Fibroblast of peridontal ligament (primary cell): ENCODE measurements around the gene ARHGEF28.
A peak's percentile ranks its signal among the peaks of the same experiment; 100 is the strongest.

Source experiments
- DNase-seq: peaks from one replicate; pipeline ENCODE4 v3.0.0-alpha.2; 2010; ENCODE audit errors: extremely low read depth

The ARHGEF28 gene

GRCh38 chr5:73735032-73735734, 109.2 kb downstream of the ARHGEF28 start:
- no peak for DNase-seq

DNA sequence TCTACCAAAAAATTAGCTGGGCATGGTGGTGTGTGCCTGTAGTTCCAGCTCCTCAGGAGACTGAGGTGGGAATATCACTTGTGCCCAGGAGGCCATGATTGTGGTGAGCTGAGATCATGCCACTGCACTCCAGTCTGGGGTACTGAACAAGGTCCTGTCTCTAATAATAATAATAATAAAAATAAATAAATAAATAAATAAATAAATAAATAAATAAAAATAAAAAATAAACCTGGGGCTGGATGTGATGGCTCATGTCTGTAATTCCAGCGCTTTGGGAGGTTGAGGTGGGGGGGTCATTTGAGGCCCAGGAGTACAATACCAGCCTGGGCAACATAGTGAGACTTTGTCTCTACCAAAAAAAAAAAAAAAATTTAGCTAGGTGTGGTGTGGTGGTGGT, 113.7 kb downstream of the ARHGEF28 start:
- DNase-seq, result no peak

- no peak for DNase-seq
Measured at GRCh38 chr5:73740274-73740790, 114.3 kb downstream of the ARHGEF28 start.

GRCh38 chr5:73743161-73743560, 117.2 kb downstream of the ARHGEF28 start:
- peak; percentile 22 for DNase-seq

DNA sequence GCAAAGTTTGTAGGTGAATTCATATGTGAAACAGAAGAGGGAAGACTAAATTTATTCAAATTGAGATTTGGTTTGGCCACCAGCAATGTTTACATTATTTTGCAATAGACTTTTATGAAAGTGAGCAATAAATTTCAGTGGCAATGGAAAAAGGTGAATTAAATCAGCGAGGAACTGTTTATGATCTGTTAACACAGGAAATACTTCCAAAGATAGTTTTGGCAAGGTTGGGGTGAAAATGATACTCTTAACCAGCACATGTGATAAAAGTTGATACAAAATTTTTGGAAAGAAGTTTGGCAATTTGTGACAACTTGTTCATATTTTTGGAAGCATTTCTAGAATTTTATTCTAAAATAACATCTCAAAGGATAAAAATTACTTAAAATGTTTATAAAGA, 119.8 kb downstream of the ARHGEF28 start:
- DNase-seq, result no peak

- DNase-seq, result no peak
Measured at GRCh38 chr5:73746608-73747007, 120.6 kb downstream of the ARHGEF28 start.

GRCh38 chr5:73747696-73748380, 121.8 kb downstream of the ARHGEF28 start:
- no peak for DNase-seq

DNA sequence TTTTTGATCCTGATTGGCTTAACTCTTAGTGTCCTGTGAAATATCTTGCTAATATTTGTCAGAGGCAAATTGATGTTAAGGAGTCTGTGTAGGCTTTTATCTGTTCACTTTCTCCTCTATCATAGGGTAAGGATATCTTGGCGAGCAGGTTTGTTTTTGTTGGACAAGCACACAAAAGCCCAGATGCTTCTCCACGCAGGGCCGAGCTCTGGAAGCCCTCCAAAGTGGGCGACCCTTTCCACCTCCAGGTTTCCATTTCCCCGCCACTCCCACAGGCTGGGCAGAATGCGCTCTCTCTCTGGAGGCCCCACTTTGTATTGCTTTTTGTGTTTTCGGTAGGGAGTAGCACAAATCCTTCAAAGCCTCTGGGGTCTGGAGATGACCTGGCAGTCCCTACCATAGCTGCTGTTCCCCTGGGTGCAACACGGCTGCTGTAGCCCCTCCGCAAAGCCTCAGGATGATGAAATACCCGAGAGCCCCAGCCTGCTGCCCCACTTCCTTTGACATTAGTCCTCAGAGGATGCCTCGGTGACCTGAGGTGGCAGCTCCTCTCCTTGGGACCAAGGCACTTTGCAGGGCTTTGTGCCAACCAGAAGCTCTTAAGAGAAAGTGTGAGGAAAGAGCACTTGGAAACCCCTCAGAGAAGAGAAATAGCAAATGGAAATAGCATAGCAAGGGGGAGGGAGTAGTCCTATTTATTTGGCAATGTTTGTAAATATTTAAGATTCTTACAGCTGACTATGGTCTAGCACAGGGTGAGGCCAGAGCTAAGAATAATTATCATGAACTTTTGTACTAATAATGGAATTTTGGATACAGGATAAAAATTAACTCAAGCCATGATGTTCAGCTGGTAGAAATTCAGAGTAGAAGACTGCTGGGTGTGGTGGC, 122.8 kb downstream of the ARHGEF28 start:
- no peak for DNase-seq

- no peak for DNase-seq
Measured at GRCh38 chr5:73749485-73750270, 123.7 kb downstream of the ARHGEF28 start.

DNA sequence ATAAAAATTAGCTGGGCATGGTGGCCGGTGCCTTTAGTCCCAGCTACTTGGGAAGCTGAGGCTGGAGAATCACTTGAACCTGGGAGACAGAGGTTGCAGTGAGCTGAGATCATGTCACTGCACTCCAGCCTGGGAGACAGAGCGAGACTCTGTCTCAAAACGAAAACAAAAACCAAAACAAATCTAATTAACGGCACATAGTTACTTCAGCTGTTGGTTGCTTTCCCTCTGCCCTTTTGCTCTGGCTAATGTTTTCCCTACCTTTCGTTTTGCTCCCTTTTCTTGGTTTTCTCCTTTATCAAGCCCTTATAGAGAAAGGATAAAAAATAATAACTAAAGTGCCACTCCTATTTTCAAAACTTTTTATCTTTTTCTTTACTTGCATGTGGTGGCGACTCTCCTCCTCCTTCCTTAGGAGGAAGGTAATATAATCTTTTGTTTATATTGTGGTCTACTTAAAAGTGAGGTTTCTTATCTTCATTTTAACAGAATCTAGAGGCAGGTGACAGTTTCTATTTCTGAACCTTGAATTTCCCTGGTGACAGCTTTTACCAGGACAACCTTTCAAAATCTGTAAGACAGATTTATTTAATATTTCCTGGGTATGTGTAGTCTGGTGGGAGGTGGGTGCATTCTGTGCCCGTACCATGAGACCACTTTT, 125.4 kb downstream of the ARHGEF28 start:
- no peak for DNase-seq

DNA sequence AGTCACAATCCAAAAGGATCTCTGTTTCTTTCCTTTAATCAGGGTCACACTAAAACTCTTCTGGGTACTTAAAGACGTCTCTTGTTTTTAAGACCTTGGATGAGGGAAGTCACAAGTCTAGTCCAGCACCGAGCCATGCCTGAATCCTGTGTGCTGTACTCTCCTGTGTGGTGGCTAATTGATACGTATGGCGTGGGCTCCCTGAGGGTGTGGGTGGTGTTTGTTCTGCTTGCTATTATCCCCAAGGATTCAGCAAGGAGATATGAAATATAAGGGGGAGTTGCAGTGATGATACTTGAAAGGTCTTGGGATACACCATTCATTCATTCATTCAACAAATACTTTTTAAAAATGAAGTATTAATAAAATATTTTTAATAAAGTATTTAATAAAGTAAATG, 128.3 kb downstream of the ARHGEF28 start:
- no peak for DNase-seq

- DNase-seq, result no peak
Measured at GRCh38 chr5:73757416-73757815, 131.4 kb downstream of the ARHGEF28 start.

- DNase-seq, result peak; percentile 81
Measured at GRCh38 chr5:73759771-73760170, 133.8 kb downstream of the ARHGEF28 start.

DNA sequence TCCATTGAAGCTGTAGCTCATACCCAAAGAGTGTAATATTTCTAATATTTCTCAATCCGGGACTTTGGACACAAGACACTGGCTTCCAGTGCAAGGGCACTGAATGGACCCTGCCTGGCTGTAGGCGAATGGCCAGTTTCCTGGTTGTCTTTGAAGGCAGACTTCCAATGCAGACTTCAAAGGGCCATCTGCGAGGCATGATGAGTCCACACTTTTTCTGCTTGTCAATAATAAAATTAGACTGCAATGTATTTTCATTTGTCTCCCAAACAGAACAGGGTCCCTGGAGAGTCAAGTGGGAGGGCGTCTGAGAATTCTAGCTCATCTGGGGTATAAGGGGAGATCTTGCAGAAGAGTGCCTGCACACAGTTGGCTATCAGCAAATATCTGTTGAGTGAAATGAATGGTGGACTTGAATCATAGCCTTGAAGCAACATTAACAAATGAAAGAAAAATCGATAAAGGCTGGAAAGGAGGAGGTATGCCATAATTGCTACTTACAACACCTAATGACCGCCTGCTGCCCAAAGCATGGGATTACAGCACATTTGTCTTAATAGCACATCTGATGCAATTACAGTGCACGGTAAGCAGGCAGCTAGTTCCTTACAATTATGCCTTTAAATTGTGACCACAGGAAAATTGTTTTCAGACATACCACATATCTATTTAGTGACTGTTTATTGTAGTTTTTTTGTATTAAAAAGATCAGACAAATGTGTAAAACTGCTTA, 137.5 kb downstream of the ARHGEF28 start:
- peak; percentile 51 for DNase-seq

DNA sequence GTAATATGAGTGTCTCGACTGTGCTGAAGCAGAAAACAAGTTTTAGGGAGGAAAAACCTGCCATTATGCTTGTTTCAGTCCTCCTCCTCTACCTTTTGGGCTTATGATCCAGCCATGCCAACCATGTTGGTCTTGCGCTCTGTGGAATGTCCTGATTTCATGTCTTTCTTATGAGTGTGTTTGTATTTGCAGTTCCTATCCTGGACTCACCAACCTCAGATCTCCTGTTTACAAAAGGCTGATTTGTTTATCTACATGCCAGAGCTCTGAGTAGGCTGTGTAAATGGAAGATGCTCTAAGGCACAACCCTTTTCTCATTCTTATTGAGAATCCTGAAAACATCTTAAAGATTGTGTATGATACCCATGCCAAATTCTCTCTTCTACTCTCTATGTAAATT, 138.6 kb downstream of the ARHGEF28 start:
- DNase-seq, result peak; percentile 35

DNA sequence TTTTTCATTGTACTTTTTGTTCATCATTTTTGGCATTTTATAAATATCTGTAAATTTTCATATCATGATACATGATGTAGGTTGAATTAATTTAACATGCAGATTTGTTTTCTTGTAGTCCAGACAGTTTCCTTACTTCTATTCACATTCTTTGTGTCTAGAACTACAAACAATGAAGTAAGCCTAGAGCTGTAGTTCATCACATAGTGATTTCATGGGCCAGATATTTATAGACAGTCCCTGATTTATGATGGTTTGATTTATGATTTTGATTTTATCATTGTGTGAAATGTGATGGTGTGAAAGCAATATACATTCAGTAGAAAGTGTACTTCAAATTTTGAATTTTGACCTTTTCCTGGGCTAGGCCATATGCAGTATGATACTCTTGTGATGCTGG, 139.0 kb downstream of the ARHGEF28 start:
- DNase-seq, result no peak

GRCh38 chr5:73766902-73767301, 140.9 kb downstream of the ARHGEF28 start:
- no peak for DNase-seq

DNA sequence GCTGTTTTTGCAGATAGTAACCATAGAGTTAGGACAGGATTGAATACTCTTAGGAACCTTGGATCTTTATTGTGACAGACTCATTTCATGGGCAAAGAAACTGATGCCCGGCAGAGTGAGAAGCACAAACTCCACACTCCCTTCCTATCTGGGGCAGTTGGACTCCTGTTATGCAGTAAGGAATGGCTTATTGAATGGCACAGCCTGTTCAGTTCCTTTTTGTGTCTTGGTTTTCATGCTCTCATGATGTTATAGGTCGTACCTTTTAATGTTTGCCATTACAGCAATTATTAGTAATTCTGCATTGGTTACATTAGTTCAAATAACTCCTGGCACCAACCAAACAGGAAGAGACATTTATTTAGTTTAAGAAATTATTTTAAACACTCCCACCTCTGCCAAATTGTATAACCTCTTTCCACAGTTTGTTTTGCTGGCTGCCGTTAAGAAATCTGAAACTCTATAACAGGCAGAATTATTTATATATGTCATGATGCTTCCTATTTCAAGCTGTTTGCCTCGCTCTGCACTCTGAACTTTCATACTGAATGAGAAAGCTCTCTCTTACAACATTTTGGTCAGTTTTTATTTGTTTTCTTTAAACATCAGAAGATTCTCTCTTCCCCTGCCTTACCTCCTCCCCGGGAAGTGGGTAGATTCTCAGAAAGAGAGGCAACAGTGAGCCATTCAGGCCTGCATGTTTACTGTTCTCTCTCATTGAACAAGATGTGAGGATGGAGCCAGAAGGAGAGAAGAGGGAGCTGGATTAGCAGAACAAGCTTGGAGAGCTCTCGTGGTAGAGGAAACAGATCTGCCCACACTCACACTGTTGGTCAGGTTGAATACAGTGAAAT, 144.4 kb downstream of the ARHGEF28 start:
- peak; percentile 43 for DNase-seq

GRCh38 chr5:73774924-73775323, 148.9 kb downstream of the ARHGEF28 start:
- DNase-seq, result no peak
